Psoas muscle (tissue), 8 donors: ENCODE results near the gene DEDD2. TPM values are rescaled to one million over a fixed set of nuclear protein-coding genes. Genes with fewer than 3 reads are reported as not detected.

Experiments
- ATAC-seq, 4 donors: fragments of 200-7000 bp; cut with Tn5 transposase; one replicate each; pipeline ENCODE4 v1.9.1; 2020; ENCODE audit warnings: moderate library complexity in 3 of 4, mild to moderate bottlenecking in 2 of 4
- DNase-seq, 2 donors: peaks; one replicate each; pipeline ENCODE4 v3.0.0-alpha.2; 2020
- H3K27ac ChIP-seq: fragments of 200-600 bp; one replicate; pipeline ENCODE4 v1.8.0; 2022
- H3K27me3 ChIP-seq, 3 donors: fragments of 200-600 bp in 1 of 3; one replicate each; pipeline versions ENCODE4 v1.6.1 to v1.8.0; 2013 to 2022; ENCODE audit warnings: low read length in 2 of 3, mild to moderate bottlenecking in 2 of 3, moderate library complexity in 1 of 3; ENCODE audit not compliant: insufficient read depth in 3 of 3
- H3K36me3 ChIP-seq, 2 donors: fragments of 200-600 bp in 1 of 2; one replicate each; pipeline versions ENCODE4 v1.6.1 to v1.8.0; 2013 to 2022; ENCODE audit warnings: low read depth in 1 of 2, mild to moderate bottlenecking in 1 of 2, moderate library complexity in 1 of 2; ENCODE audit not compliant: insufficient read depth in 1 of 2
- H3K4me1 ChIP-seq: fragments of 200-600 bp; one replicate; pipeline ENCODE4 v1.8.0; 2022
- H3K4me3 ChIP-seq: fragments of 200-600 bp; one replicate; pipeline ENCODE4 v1.8.0; 2022; ENCODE audit warnings: mild to moderate bottlenecking
- H3K9me3 ChIP-seq: fragments of 200-600 bp; one replicate; pipeline ENCODE4 v1.8.0; 2022
- WGBS, 3 donors: extraction: QIAGEN DNeasy Blood & Tissue Kit; methylation state at CpG; one replicate each; pipeline versions ENCODE4 v1.1.6 to v1.1.7; 2013; 5-methylcytosine and 5-hydroxymethylcytosine counted together
- intact Hi-C, 2 donors: fragments of 100-400 bp; cut with DNase I; formaldehyde crosslinking; loops; one replicate each; pipeline versions ENCODE4 v1.11.0 to v1.14.2; 2022
- polyA plus RNA-seq, 3 donors: library from polyadenylated mRNA; stranded (reverse); fragments of 200-250 nt; gene quantifications; one replicate each; pipeline ENCODE4 v1.2.3, GENCODE V29; 2013
- total RNA-seq, 4 donors: library from RNA; stranded (reverse); fragmentation: NEBNext Ultra II Directional in 2 of 4; extraction: Animal tissue kit (Norgen Biotek cat#: 25700) in 2 of 4; gene quantifications; one replicate each; pipeline versions ENCODE4 v1.2.1 to v1.2.4, GENCODE V29; 2021 to 2023
- TF ChIP-seq, protein P1 (sequence below): fragments of 200-600 bp; IDR thresholded peaks from one replicate; pipeline ENCODE4 v1.8.0; 2022; ENCODE audit warnings: antibody characterized with exemption
- donor health status: healthy with polysubstance abuse.
- donor health status: DM: no; HTN: no; CAD: no; lungs with moderate emphysema.
- donor health status: Bipolar disorder and iron deficiency.
- donor health status: healthy.
- donor health status: DM: yes; HTN: yes; CAD: no.
- donor health status: DM: no; HTN: no; CAD: no.
- donor health status: DM: no; HTN: no; CAD: no.
- donor health status: DM: yes; HTN: yes; CAD: no.

DEDD2 gene
- total and polyA plus RNA-seq, 7 donors = 8.8 to 26.1 (median 12.1) TPM

DNA sequence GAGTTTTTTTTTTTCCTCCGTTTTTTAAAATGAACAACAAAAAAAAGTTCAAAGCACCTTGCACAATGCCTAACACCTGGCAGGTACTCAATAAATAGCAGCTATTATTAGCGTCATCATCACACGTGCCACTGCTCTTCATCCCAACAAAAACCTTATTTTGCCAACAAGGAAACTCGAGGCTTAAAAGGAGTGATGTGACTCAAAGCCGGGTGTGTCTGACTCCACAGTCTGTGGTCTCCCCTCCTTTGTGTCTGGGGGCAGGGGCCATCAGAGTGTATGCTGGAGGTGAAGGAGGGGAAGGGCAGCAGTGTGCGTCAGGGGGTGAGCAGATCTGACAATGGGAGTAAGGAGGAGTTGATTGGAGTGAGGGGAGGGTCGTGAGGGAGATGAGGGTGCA lies 51.2 kb downstream of the DEDD2 start:
- Histone ChIP-seq H3K4me3 (no peak overlapping the region), H3K9me3 (no peaks in the 10 kb centered on the region), H3K4me1 (no peaks in the 10 kb centered on the region), H3K36me3 (no peaks in the 10 kb centered on the region), H3K27me3 (no peaks in the 10 kb centered on the region), H3K27ac (no peak overlapping the region)
- TF ChIP-seq, protein P1, sequence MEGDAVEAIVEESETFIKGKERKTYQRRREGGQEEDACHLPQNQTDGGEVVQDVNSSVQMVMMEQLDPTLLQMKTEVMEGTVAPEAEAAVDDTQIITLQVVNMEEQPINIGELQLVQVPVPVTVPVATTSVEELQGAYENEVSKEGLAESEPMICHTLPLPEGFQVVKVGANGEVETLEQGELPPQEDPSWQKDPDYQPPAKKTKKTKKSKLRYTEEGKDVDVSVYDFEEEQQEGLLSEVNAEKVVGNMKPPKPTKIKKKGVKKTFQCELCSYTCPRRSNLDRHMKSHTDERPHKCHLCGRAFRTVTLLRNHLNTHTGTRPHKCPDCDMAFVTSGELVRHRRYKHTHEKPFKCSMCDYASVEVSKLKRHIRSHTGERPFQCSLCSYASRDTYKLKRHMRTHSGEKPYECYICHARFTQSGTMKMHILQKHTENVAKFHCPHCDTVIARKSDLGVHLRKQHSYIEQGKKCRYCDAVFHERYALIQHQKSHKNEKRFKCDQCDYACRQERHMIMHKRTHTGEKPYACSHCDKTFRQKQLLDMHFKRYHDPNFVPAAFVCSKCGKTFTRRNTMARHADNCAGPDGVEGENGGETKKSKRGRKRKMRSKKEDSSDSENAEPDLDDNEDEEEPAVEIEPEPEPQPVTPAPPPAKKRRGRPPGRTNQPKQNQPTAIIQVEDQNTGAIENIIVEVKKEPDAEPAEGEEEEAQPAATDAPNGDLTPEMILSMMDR = no peak
- ATAC-seq = no peak
- no peak for DNase-seq
- intact Hi-C loops = no loop called here
- WGBS, 3 donors = 43 to 51% (median 46%) methylated on average over 7 of the region's 7 CpGs

DNA sequence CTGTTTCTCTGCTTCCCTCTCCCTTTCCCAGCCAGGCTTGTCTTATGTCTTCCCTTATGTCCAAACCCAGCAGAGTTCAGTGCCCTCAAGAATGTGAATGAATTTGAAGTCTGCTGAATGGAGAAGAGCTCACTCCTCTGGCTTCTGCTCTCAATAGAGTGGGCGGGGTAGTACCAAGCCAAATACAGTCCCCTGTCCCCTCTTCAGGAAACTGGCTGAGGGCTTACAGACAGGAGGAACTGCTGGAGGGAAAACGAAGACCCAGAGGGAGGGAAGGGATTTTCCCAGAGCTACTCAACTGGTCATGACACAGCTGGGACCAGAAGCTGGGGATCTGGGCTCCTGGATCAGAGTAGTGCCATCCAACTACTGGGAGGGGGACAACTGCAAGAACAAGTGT lies 52.3 kb downstream of the DEDD2 start:
- TF ChIP-seq, protein P1 = no peak
- DNase-seq (no peak), ATAC-seq (no peak)
- no peaks in the 10 kb centered on the region for H3K4me1 ChIP-seq
- H3K4me3 ChIP-seq = no peak overlapping the region
- H3K9me3 ChIP-seq = no peaks in the 10 kb centered on the region
- H3K36me3 ChIP-seq = no peaks in the 10 kb centered on the region
- H3K27ac ChIP-seq = no peak overlapping the region
- H3K27me3 ChIP-seq = no peaks in the 10 kb centered on the region
- 37 to 48% (median 45%) methylated on average over 2 of the region's 2 CpGs for WGBS, 3 donors
- intact Hi-C loops = no loop called here

DNA sequence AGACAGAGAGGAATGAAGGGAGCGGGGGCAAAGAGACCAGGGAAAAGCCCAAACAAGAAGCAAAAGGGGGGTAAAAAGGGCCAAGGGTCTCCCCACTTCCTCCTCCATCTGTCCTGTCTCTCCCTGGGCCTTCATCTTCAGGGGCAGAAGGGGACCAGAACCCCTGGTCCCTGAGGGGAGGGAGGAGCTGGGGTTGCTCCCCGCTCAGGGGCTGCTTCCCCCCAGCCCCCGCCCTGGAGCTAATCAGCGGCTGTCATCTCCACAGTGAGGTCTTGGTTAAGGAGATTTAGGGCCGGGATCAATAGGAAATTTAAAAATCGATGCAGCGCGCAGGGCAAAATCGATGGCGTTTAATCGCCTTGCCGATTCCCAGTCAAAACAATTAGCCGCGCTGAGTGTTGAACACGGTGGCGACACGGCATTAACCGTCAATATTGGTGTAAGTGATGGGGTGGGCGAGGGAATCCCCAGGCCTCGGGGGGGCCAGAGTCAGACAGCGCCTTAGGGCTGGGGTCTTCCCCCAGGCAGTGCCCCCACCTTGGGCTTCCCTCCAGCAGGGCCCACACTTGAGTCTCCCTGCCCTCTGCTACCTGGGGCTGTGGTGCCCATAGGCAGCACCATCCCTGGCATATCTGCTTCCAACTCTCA lies 55.7 kb downstream of the DEDD2 start:
- H3K9me3 ChIP-seq = no peaks in the 10 kb centered on the region
- no peak overlapping the region for H3K27ac ChIP-seq
- WGBS, 3 donors = 55 to 63% (median 58%) methylated on average over 21 of the region's 21 CpGs
- TF ChIP-seq, protein P1 = no peak
- no peaks in the 10 kb centered on the region for H3K4me1 ChIP-seq
- H3K4me3 ChIP-seq = no peak overlapping the region
- H3K27me3 ChIP-seq = peaks cover 0 to 2% (median 0%) of the 10 kb centered on the region in 3 donors
- DNase-seq (no peak), ATAC-seq (no peak)
- intact Hi-C loops = no loop called here
- no peaks in the 10 kb centered on the region for H3K36me3 ChIP-seq

DNA sequence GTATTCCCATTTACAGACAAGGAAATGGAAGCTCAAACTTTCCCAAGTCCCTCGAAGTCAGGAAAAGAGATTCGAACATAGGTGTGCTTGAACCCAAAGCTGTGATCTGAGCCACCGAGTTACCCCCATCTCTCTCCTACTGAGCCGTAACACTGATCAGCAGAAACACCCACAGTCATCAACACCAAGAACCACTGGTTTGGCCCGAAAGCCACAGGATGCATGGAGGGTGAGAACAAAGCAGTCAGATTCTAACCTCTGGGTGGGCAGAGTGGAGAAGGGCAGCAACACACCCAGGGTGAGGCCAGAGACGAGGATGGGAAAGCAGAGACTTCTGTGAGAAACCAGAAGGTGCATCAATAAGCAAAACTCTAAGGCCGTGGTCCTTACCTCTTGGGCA lies 57.5 kb downstream of the DEDD2 start:
- peaks cover 0 to 9% (median 2%) of the 10 kb centered on the region in 3 donors for H3K27me3 ChIP-seq
- no peaks in the 10 kb centered on the region for H3K4me1 ChIP-seq
- DNase-seq = no peak
- H3K36me3 ChIP-seq = no peaks in the 10 kb centered on the region
- ATAC-seq = no peak
- no peak overlapping the region for H3K4me3 ChIP-seq
- H3K27ac ChIP-seq = no peak overlapping the region
- 75 to 80% (median 76%) methylated on average over 7 of the region's 7 CpGs for WGBS, 3 donors
- H3K9me3 ChIP-seq = no peaks in the 10 kb centered on the region
- TF ChIP-seq, protein P1 = no peak
- intact Hi-C loops = no loop called here

DNA sequence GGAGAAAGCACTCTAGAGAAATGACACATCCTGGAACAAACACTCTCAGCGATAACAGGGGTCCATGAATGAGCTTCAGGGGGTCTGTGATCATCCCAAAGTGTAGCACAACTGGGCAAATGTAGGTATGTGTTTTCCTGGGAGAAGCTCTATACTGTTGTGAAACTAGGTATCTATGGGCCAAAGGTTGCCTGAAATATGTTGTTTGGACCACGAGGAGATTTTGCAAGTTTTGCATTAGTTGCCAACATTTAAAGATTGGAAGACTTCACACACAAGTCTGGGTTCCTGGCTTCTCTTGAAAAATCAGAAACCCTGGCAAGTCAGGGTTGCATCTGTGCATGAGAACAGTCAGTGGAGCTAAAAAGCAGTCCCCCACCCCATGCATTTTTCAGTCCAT lies 58.6 kb downstream of the DEDD2 start:
- peaks cover 0 to 17% (median 6%) of the 10 kb centered on the region in 3 donors for H3K27me3 ChIP-seq
- intact Hi-C loops = no loop called here
- ATAC-seq (no peak), DNase-seq (no peak)
- no peak overlapping the region for H3K27ac ChIP-seq
- H3K9me3 ChIP-seq = no peaks in the 10 kb centered on the region
- no peaks in the 10 kb centered on the region for H3K36me3 ChIP-seq
- TF ChIP-seq, protein P1 = no peak
- H3K4me3 ChIP-seq = no peak overlapping the region
- H3K4me1 ChIP-seq = no peaks in the 10 kb centered on the region
- WGBS, 3 donors = 42 to 51% (median 43%) methylated on average over 2 of the region's 2 CpGs
